ENCODE measurements around the gene DGKB. TPM values are rescaled to one million over a fixed set of nuclear protein-coding genes. Genes with fewer than 3 reads are reported as not detected.

DGKB gene
- total and polyA plus RNA-seq, 2 of the 8 experiments (the other 6 are each of a cell fraction or from before 2014, with no cell fraction given): 1.9 to 2.6 TPM

DNA sequence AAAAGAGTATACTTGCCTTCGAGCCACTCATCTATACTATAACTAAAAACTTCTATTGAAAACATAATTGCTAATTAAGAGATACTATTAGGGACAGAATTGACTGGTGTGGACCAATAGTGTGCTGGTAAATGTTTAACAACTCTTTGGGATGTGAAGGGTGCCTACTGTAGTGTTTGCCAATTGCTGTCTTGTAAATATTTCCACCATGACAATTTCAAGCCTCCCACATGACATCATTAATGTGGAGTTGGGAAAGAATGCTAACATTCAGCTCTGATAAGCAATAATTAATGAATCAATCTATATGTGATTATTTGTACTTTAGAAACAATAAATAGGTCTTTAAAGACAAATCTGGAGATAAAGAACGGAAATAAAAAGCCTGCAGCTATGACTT, 136.8 kb downstream of the DGKB start (continued):
- TF ChIP-seq, protein P1, sequence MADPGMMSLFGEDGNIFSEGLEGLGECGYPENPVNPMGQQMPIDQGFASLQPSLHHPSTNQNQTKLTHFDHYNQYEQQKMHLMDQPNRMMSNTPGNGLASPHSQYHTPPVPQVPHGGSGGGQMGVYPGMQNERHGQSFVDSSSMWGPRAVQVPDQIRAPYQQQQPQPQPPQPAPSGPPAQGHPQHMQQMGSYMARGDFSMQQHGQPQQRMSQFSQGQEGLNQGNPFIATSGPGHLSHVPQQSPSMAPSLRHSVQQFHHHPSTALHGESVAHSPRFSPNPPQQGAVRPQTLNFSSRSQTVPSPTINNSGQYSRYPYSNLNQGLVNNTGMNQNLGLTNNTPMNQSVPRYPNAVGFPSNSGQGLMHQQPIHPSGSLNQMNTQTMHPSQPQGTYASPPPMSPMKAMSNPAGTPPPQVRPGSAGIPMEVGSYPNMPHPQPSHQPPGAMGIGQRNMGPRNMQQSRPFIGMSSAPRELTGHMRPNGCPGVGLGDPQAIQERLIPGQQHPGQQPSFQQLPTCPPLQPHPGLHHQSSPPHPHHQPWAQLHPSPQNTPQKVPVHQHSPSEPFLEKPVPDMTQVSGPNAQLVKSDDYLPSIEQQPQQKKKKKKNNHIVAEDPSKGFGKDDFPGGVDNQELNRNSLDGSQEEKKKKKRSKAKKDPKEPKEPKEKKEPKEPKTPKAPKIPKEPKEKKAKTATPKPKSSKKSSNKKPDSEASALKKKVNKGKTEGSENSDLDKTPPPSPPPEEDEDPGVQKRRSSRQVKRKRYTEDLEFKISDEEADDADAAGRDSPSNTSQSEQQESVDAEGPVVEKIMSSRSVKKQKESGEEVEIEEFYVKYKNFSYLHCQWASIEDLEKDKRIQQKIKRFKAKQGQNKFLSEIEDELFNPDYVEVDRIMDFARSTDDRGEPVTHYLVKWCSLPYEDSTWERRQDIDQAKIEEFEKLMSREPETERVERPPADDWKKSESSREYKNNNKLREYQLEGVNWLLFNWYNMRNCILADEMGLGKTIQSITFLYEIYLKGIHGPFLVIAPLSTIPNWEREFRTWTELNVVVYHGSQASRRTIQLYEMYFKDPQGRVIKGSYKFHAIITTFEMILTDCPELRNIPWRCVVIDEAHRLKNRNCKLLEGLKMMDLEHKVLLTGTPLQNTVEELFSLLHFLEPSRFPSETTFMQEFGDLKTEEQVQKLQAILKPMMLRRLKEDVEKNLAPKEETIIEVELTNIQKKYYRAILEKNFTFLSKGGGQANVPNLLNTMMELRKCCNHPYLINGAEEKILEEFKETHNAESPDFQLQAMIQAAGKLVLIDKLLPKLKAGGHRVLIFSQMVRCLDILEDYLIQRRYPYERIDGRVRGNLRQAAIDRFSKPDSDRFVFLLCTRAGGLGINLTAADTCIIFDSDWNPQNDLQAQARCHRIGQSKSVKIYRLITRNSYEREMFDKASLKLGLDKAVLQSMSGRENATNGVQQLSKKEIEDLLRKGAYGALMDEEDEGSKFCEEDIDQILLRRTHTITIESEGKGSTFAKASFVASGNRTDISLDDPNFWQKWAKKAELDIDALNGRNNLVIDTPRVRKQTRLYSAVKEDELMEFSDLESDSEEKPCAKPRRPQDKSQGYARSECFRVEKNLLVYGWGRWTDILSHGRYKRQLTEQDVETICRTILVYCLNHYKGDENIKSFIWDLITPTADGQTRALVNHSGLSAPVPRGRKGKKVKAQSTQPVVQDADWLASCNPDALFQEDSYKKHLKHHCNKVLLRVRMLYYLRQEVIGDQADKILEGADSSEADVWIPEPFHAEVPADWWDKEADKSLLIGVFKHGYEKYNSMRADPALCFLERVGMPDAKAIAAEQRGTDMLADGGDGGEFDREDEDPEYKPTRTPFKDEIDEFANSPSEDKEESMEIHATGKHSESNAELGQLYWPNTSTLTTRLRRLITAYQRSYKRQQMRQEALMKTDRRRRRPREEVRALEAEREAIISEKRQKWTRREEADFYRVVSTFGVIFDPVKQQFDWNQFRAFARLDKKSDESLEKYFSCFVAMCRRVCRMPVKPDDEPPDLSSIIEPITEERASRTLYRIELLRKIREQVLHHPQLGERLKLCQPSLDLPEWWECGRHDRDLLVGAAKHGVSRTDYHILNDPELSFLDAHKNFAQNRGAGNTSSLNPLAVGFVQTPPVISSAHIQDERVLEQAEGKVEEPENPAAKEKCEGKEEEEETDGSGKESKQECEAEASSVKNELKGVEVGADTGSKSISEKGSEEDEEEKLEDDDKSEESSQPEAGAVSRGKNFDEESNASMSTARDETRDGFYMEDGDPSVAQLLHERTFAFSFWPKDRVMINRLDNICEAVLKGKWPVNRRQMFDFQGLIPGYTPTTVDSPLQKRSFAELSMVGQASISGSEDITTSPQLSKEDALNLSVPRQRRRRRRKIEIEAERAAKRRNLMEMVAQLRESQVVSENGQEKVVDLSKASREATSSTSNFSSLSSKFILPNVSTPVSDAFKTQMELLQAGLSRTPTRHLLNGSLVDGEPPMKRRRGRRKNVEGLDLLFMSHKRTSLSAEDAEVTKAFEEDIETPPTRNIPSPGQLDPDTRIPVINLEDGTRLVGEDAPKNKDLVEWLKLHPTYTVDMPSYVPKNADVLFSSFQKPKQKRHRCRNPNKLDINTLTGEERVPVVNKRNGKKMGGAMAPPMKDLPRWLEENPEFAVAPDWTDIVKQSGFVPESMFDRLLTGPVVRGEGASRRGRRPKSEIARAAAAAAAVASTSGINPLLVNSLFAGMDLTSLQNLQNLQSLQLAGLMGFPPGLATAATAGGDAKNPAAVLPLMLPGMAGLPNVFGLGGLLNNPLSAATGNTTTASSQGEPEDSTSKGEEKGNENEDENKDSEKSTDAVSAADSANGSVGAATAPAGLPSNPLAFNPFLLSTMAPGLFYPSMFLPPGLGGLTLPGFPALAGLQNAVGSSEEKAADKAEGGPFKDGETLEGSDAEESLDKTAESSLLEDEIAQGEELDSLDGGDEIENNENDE (IDR thresholded peaks at IDR 0.05; ENCODE audit: insufficient replicate concordance, low read length): no peak
- TF ChIP-seq KDM1A (IDR thresholded peaks at IDR 0.05; ENCODE audit: borderline replicate concordance, low read length) (no peak), SP2 (IDR thresholded peaks at IDR 0.05; ENCODE audit: low read length) (no peak), KDM4A (IDR thresholded peaks at IDR 0.05; ENCODE audit: low read depth, low read length, severe bottlenecking) (no peak), TCF12 (IDR thresholded peaks at IDR 0.05; ENCODE audit: low read depth, low read length) (no peak), TAF7 (optimal IDR thresholded peaks at IDR 0.05; ENCODE audit: borderline replicate concordance, low read depth, low read length) (no peak), RFX5 (IDR thresholded peaks at IDR 0.05; ENCODE audit: borderline replicate concordance, low read depth, low read length) (no peak), SUZ12 (IDR thresholded peaks at IDR 0.05; ENCODE audit: low read length) (no peak), MAFK (IDR thresholded peaks at IDR 0.05; ENCODE audit: low read depth, low read length) (no peak)
- TF ChIP-seq, protein P2, sequence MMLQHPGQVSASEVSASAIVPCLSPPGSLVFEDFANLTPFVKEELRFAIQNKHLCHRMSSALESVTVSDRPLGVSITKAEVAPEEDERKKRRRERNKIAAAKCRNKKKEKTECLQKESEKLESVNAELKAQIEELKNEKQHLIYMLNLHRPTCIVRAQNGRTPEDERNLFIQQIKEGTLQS (IDR thresholded peaks at IDR 0.05; ENCODE audit: insufficient read depth, low read depth, low read length): no peak

All from H1 (cell line).